Brain microvascular endothelial cell (primary cell): ENCODE measurements around the gene UNKL.

Experiments
- DNase-seq: peaks from one replicate; pipeline ENCODE4 v3.0.0-alpha.2; 2020
- H3K27ac ChIP-seq: fragments of 250-450 bp; sonication (Bioruptor Pico); 2 replicates; pipeline ENCODE4 v1.5.1; 2020; ENCODE audit warnings: mild to moderate bottlenecking, moderate library complexity
- H3K27me3 ChIP-seq: fragments of 250-450 bp; sonication (Bioruptor Pico); replicated peaks from 2 replicates; pipeline ENCODE4 v1.5.1; 2020; ENCODE audit warnings: mild to moderate bottlenecking
- H3K36me3 ChIP-seq: fragments of 250-450 bp; sonication (Bioruptor Pico); replicated peaks from 2 replicates; pipeline ENCODE4 v1.5.1; 2020; ENCODE audit warnings: mild to moderate bottlenecking
- H3K4me3 ChIP-seq: 2 replicates; pipeline ENCODE4 v1.5.1; 2011; ENCODE audit warnings: low read depth, mild to moderate bottlenecking, control low read depth, low read length, moderate library complexity
- CTCF ChIP-seq: IDR thresholded peaks from 2 replicates; pipeline ENCODE4 v1.5.1; 2011; ENCODE audit warnings: low read depth, mild to moderate bottlenecking, moderate library complexity, low read length, control low read depth, inconsistent platforms; ENCODE audit errors: missing control alignments
- in situ Hi-C: cut with HindIII; loops from 2 replicates; pipeline ENCODE4 v1.10.0; 2017; ENCODE audit warnings: low sequenced_read_pairs, low pct_ligation_motif_present

The UNKL gene

GRCh38 chr16:1341495-1342420 is 72.7 kb downstream of the UNKL start:
- no peak overlapping the region for H3K4me3 ChIP-seq
- H3K27me3 ChIP-seq: no peaks in the 10 kb centered on the region
- in situ Hi-C loops: no loop called here
- no peak for DNase-seq
- no peak for TF ChIP-seq CTCF
- no peaks in the 10 kb centered on the region for H3K36me3 ChIP-seq
- no peak overlapping the region for H3K27ac ChIP-seq

GRCh38 chr16:1340730-1341494 is 73.6 kb downstream of the UNKL start:
- no peak for TF ChIP-seq CTCF
- H3K4me3 ChIP-seq: no peak overlapping the region
- H3K36me3 ChIP-seq: no peaks in the 10 kb centered on the region
- no peak for DNase-seq
- in situ Hi-C loops: no loop called here
- H3K27me3 ChIP-seq: peaks cover 6% of the 10 kb centered on the region
- H3K27ac ChIP-seq: no peak overlapping the region

GRCh38 chr16:1338855-1339675 is 75.4 kb downstream of the UNKL start:
- no peak for TF ChIP-seq CTCF
- in situ Hi-C loops: no loop called here
- Histone ChIP-seq H3K4me3 (no peak overlapping the region), H3K27ac (no peak overlapping the region), H3K36me3 (no peaks in the 10 kb centered on the region), H3K27me3 (peaks cover 25% of the 10 kb centered on the region)
- DNase-seq: no peak

GRCh38 chr16:1338119-1338730 is 76.3 kb downstream of the UNKL start:
- Histone ChIP-seq H3K27ac (no peak overlapping the region), H3K4me3 (no peak overlapping the region), H3K36me3 (no peaks in the 10 kb centered on the region), H3K27me3 (peaks cover 32% of the 10 kb centered on the region)
- in situ Hi-C loops: no loop called here
- TF ChIP-seq CTCF: peak; percentile 59
- DNase-seq: no peak

GRCh38 chr16:1337486-1337885 is 77.0 kb downstream of the UNKL start:
- no peak for DNase-seq
- no peak for TF ChIP-seq CTCF
- Histone ChIP-seq H3K36me3 (no peaks in the 10 kb centered on the region), H3K27ac (no peak overlapping the region), H3K27me3 (peaks cover 39% of the 10 kb centered on the region), H3K4me3 (no peak overlapping the region)
- in situ Hi-C loops: no loop called here
